ENCODE results near the gene OR2J3.
"Not testable (repeated sequence)": the region's sequence is repeated elsewhere in the genome, so short reads cannot be mapped to it uniquely, and the experiment has no call there.

OR2J3 gene

DNA sequence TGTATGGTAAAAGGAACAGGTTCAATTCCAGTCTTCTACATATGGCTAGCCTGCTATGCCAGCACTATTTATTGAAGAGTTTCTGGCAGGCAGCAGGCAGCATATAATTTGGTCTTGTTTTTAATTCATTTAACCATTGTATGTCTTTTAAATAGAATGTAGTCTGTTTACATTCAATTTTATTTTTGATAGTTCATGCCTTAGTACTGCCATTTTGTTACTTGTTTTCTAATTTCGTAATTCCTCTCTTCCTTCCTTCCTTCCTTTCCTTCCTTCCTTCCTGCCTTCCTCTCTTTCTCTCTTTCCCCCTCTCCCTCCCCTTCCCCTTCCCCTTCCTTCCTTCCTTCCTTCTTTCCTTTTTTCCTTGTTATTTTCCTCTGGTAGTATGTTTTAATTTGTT is 45.2 kb downstream of the OR2J3 start:
- 77% methylated on average over 1 of the region's 1 CpG for WGBS
- no peaks in the 10 kb centered on the region for H3K4me1 ChIP-seq (ENCODE audit: control insufficient read depth, insufficient read depth, low read depth, low read length)
- no peak overlapping the region for H3K9ac ChIP-seq (ENCODE audit: low read length)
- no peak overlapping the region for H3K23ac ChIP-seq (ENCODE audit: low read length in 2 of 2)
- no peaks in the 10 kb centered on the region for H3K36me3 ChIP-seq (ENCODE audit: control insufficient read depth in 1 of 2, insufficient read depth in 2 of 2, low read depth in 1 of 2, low read length in 2 of 2)
- no peak overlapping the region for H3K14ac ChIP-seq (ENCODE audit: low read length in 2 of 2)
- no peak overlapping the region for H4K8ac ChIP-seq (ENCODE audit: low read length)
- no peak overlapping the region for H3K4ac ChIP-seq (ENCODE audit: low read depth in 1 of 2, low read length in 2 of 2)
- no peak overlapping the region for H3K18ac ChIP-seq (ENCODE audit: low read depth in 1 of 2, low read length in 2 of 2)
- H2BK5ac ChIP-seq (ENCODE audit: low read depth, low read length, poor library complexity, severe bottlenecking) = no peak overlapping the region
- DNase-seq = no peak
- no peak overlapping the region for H2BK120ac ChIP-seq (ENCODE audit: low read depth, low read length)
- H2BK12ac ChIP-seq (ENCODE audit: low read length in 2 of 2) = no peak overlapping the region
- no peak overlapping the region for H2AK5ac ChIP-seq (ENCODE audit: low read length, severe bottlenecking)
- peaks cover 6% of the 10 kb centered on the region for H3K9me3 ChIP-seq (ENCODE audit: control insufficient read depth, low read length)
- no peak overlapping the region for H4K91ac ChIP-seq (ENCODE audit: low read length)
- no peaks in the 10 kb centered on the region for H3K79me1 ChIP-seq (replicated peaks; ENCODE audit: low read length, poor library complexity, severe bottlenecking)
- no peak overlapping the region for H2BK15ac ChIP-seq (ENCODE audit: low read depth, poor library complexity, severe bottlenecking)
- no peak overlapping the region for H3K4me2 ChIP-seq (ENCODE audit: low read length, poor library complexity, severe bottlenecking)
- no peak overlapping the region for H2AFZ ChIP-seq (ENCODE audit: low read depth, low read length)
- no peak overlapping the region for H3K27ac ChIP-seq (ENCODE audit: low read length, poor library complexity, severe bottlenecking)
- no peaks in the 10 kb centered on the region for H3K27me3 ChIP-seq (ENCODE audit: control insufficient read depth in 1 of 2, insufficient read depth in 1 of 2, low read length in 2 of 2)
- no peak overlapping the region for H3K4me3 ChIP-seq (ENCODE audit: insufficient read depth in 1 of 2, low read depth in 1 of 2, low read length in 2 of 2)

- H3K9ac ChIP-seq (ENCODE audit: low read length); H3K18ac ChIP-seq (ENCODE audit: low read depth in 1 of 2, low read length in 2 of 2); H2BK12ac ChIP-seq (ENCODE audit: low read length in 2 of 2): not testable (repeated sequence)
These were observed 47.3 kb downstream of the OR2J3 start for GRCh38 chr6:29155182-29155581.

GRCh38 chr6:29159922-29160321 is 52.1 kb downstream of the OR2J3 start:
- not testable (repeated sequence) for H2AK5ac ChIP-seq (ENCODE audit: low read length, severe bottlenecking); H3K9ac ChIP-seq (ENCODE audit: low read length); H3K36me3 ChIP-seq (ENCODE audit: control insufficient read depth in 1 of 2, insufficient read depth in 2 of 2, low read depth in 1 of 2, low read length in 2 of 2); H3K23ac ChIP-seq (ENCODE audit: low read length in 2 of 2); H3K18ac ChIP-seq (ENCODE audit: low read depth in 1 of 2, low read length in 2 of 2); H3K4me2 ChIP-seq (ENCODE audit: low read length, poor library complexity, severe bottlenecking); H3K79me1 ChIP-seq (replicated peaks; ENCODE audit: low read length, poor library complexity, severe bottlenecking); H4K8ac ChIP-seq (ENCODE audit: low read length); H2BK120ac ChIP-seq (ENCODE audit: low read depth, low read length); H3K27me3 ChIP-seq (ENCODE audit: control insufficient read depth in 1 of 2, insufficient read depth in 1 of 2, low read length in 2 of 2); H3K4me3 ChIP-seq (ENCODE audit: insufficient read depth in 1 of 2, low read depth in 1 of 2, low read length in 2 of 2); H3K9me3 ChIP-seq (ENCODE audit: control insufficient read depth, low read length); DNase-seq; H2BK12ac ChIP-seq (ENCODE audit: low read length in 2 of 2); H3K27ac ChIP-seq (ENCODE audit: low read length, poor library complexity, severe bottlenecking); H4K91ac ChIP-seq (ENCODE audit: low read length); H3K4ac ChIP-seq (ENCODE audit: low read depth in 1 of 2, low read length in 2 of 2); H2BK5ac ChIP-seq (ENCODE audit: low read depth, low read length, poor library complexity, severe bottlenecking); H2AFZ ChIP-seq (ENCODE audit: low read depth, low read length); H2BK15ac ChIP-seq (ENCODE audit: low read depth, poor library complexity, severe bottlenecking); H3K4me1 ChIP-seq (ENCODE audit: control insufficient read depth, insufficient read depth, low read depth, low read length); H3K14ac ChIP-seq (ENCODE audit: low read length in 2 of 2)
- 95% methylated on average over 13 of the region's 29 CpGs for WGBS

More at GRCh38 chr6:29155182-29155581, 47.3 kb downstream of the OR2J3 start:
- H3K4me3 ChIP-seq (ENCODE audit: insufficient read depth in 1 of 2, low read depth in 1 of 2, low read length in 2 of 2); H2BK120ac ChIP-seq (ENCODE audit: low read depth, low read length); H2BK5ac ChIP-seq (ENCODE audit: low read depth, low read length, poor library complexity, severe bottlenecking); H3K4ac ChIP-seq (ENCODE audit: low read depth in 1 of 2, low read length in 2 of 2); H3K9me3 ChIP-seq (ENCODE audit: control insufficient read depth, low read length); H3K14ac ChIP-seq (ENCODE audit: low read length in 2 of 2); H4K8ac ChIP-seq (ENCODE audit: low read length); H3K27me3 ChIP-seq (ENCODE audit: control insufficient read depth in 1 of 2, insufficient read depth in 1 of 2, low read length in 2 of 2); H3K23ac ChIP-seq (ENCODE audit: low read length in 2 of 2); H2AFZ ChIP-seq (ENCODE audit: low read depth, low read length); H3K79me1 ChIP-seq (replicated peaks; ENCODE audit: low read length, poor library complexity, severe bottlenecking); H3K27ac ChIP-seq (ENCODE audit: low read length, poor library complexity, severe bottlenecking); H2BK15ac ChIP-seq (ENCODE audit: low read depth, poor library complexity, severe bottlenecking); H2AK5ac ChIP-seq (ENCODE audit: low read length, severe bottlenecking); H3K4me1 ChIP-seq (ENCODE audit: control insufficient read depth, insufficient read depth, low read depth, low read length); H3K4me2 ChIP-seq (ENCODE audit: low read length, poor library complexity, severe bottlenecking); H4K91ac ChIP-seq (ENCODE audit: low read length); H3K36me3 ChIP-seq (ENCODE audit: control insufficient read depth in 1 of 2, insufficient read depth in 2 of 2, low read depth in 1 of 2, low read length in 2 of 2); DNase-seq: not testable (repeated sequence)
- WGBS = 17% methylated on average over 1 of the region's 1 CpG

Measured in mesenchymal stem cell (in vitro differentiated cells and primary cell).